DMS53 treated with DMSO at 0.1 percent for 48 hours (cell line): ENCODE data around the gene HID1.
A peak's percentile ranks its signal among the peaks of the same experiment; 100 is the strongest.

Experiments used
- DNase-seq: peaks from one replicate; lab custom pipeline; 2025; ENCODE audit not compliant: unreplicated experiment; lab: John Stamatoyannopoulos, UW

The HID1 gene

DNA sequence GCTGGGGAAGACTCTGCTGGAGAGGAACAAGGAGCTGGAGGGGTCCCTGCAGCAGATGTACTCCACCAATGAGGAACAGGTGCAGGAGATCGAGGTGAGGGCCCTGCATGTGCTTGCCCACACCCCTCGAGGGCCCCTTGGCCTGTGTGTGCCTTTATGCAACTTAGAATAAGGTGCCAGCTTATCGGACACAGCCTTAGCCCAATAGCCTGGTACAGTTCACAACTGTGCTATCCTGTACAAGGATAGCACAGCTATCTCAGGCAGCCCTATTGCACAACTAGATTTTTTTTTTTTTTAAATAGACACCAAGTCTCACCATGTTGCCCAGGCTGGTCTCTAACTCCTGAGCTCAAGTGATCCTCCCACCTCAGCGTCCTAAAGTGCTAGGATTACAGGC is 27.0 kb upstream of the HID1 start:
- DNase-seq = no peak

DNA sequence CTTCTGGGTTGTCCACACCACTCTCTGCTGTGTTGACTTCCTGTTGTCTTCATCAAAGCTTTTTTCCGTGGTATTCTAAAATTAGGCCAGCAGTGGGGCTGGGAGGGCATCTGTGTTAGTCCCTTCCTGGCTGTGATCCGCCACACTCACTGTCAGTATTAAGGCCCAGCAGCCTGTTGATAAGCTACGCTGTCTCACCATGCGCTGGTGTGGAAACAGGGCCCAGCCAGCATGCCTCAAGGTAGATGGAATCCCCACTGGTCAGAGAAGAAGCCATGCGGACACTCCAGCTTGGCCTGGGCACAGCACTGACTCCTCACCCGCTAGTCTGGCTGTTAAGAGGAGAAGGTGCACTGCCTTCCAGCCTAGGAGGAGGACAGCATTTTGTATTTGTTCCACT is 26.2 kb upstream of the HID1 start:
- DNase-seq = no peak

DNA sequence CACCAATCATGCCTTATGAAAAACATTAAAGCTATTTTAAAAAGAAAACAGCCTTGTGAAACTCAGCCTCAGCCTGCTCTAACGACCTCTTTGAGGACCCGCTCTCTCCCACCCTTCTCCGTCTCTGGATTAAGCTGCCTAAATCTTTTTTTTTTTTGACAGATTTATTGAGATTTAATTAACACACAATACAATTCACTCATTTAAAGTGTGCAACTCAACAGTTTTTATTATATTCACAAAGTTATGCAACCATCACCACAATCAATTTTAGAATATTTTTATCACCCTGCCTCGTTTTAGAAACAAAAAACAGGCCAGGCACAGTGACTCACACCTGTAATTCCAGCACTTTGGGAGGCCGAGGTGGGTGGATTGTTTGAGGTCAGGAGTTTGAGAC is 23.3 kb upstream of the HID1 start:
- no peak for DNase-seq

- DNase-seq = no peak
Observed at GRCh38 chr17:74994440-74994839, 21.9 kb upstream of the HID1 start.

DNA sequence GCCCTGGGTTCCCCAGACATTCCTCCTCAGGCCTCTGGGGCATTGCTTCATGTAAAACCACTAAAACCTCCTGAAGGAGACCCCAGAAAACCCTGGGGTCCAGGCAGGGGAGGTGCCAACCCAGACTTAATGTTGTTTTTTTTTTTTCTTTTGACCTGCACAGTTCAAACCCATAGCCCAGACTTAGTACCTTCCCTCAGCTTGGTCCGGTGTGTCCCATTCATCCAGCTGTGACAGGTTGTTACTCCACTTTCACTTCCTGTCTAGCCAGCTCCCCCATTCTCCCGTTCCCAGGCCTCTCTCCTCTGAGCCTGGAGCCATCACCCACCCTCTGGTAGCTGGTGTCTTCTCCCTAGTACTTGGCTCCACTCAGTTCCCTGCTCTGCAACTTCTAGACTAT is 19.7 kb upstream of the HID1 start:
- DNase-seq = no peak

DNA sequence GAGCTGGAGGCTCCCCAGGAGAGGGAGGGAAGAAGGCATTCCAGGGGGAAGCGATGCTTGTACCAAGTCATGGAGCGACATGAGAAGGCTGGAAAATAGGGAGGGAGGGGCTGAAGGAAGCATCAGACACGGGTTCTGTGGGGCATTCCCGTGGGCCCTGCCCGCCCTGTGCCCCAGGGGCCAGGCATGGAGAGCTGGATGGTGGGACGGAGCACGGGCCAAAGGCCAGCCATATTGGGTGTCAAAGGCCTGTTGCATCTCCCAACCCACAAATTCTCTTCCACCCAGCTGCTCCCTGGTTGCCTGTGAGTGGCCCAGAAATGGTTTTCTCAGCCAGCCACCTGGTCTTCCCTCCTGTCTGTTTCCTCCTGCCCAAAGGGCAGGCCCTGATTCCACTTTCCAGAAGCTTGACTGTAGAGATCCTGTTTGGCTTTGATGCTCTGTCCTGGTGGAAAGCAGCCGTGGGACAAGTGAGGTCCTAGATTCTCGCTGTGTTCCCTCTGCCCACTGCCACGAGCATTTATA is 18.1 kb upstream of the HID1 start:
- no peak for DNase-seq

DNA sequence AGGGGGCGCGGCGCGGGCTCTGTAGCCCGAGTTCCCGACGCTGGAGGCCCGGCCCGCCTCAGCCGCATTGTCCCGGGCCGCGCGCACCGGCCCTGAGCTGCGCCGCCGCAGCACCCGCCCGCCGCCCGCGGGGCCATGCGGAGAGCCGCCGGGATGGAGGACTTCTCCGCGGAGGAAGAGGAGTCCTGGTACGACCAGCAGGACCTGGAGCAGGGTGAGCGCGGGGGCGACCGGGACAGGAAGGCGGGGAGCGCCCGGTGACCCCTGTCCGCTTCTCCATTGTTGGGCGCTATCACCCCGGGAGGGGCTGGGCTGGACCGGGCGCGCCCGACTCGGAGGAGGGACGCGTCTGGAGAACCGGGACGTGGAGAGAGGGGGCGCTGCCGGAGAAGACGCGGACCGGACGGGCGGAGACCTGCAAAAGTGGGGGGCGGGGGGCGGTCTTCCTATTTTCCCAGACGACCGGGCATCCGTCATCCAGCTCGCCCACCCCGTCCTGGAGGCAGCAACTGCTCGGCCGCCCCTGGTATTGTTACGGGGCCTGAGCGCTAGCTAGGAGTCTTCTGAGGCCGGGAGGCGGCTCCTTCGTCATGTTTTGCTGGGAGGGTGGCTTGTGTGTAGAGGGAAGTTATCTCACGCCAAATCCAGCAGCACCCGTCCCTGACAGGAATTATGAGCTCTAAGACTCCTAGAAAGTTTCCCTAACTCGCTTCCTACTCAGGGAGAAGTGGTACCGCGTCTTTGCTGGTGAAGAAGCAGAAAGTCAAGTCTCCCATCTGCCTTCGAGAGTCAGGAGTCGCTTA is 15.6 kb upstream of the HID1 start:
- no peak for DNase-seq

DNA sequence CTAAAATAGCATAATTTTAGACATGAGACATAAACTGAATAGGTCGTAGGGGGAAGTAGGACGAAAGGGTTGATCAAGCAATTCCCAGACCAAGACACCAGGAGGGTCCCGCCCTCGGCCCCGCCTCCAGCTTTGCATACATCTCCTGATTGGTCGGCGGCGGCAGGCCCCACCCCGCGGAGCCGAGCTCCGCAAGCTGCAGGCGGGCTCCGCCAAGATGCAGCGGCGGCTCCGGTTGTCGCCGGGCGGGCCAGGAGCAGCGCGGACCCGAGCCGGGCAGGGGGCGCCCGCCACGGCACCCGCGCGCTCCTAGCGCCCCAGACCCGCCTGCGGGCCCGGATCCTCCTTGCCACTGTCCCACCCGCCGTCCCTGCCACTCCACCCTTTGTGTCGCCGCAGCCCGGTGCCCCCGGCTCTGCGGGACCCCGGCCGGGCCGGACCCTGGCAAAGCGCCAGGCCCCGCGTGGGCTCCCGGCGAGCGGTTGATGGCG is 14.9 kb upstream of the HID1 start, which contains the start of gene CDR2L:
Gene CDR2L (plus strand): TSS at position 215 of the 491 bp plus-strand sequence. CDS start 412 bp downstream, outside the sequence.
- peak; percentile 94 for DNase-seq

DNA sequence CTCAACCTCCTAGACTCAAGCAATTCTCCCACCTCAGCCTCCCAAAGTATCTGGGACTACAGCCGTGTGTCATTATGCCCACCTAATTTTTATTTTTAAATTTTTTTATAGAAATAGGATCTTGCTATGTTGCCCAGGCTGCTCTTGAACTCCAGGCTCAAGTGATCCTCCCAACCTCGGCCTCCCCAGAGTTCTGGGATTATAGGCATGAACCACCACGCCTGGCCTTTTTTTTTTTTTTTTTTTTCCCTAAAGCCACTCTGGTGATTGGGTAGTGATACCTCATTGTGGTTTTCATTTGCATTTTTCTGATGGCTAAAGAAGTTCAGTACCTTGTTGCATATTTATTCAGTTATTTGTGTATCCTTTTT is 13.6 kb upstream of the HID1 start:
- DNase-seq = no peak

- DNase-seq = peak; percentile 59
Observed at GRCh38 chr17:74982663-74983313, 10.2 kb upstream of the HID1 start.

DNA sequence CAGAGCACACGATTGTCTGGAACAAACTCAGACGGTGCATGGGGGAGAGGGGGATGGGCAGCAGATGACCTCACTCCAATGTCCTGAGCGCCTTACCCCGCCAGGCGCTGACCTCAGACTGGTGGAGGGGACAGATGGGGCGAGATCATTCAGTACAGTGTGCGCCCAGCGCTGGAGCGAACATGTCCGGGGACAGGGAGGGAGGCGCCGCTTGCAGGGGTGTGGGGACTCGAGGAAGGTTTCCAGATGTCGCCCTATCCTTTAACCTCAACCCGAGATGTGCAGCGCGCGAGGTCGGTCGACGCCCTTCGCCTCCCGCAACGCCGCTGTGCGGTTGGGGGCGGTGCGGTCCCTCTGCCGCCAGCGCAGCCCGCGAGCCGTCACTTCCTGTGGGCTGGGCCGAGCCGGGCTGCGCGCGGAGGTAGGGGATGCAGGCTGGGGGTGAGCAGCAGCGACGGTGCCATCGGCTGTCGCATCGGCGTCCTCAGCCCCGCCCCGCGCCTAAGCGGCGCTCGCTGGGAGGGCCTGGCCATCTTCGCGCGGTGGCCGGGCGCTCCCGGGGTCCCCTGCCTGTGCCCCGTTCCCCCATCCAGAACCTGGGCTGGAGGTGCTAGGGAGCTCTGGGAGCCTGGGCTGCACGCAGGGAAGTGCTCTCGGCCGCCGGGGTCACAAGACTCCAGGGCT is 9.6 kb upstream of the HID1 start:
- peak; percentile 77 for DNase-seq

DNA sequence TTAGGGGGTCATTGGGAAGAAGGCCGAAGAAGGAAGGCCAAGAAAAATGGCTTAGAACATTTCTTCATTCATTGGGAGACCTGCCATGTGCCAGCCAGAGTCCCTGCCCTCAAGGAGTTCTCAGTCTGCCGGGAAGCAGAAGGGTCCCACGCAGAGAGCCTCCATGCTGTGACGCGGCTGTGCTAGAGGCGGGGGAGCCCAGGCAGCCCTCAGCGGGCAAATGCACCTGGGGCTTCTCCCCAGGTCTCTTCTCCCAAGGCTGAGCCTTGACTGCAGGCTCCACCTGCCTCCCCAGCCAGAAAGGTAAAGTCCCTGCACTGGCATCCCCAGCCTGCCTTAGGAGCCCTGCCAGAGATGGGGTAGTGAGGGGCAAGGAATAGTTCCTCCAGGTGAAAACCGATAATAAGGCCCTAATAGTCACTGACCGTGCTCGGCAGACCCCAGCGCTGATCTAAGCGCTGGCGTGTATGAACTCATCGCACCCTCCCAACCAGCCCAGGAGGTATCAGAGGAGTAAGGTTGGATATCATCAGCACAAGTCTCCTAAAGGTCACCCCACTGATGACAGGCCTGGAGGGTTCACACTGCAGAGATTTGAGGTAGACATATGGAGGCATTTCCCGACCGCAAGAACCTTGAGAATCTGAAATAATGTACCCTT is 8.9 kb upstream of the HID1 start:
- DNase-seq = no peak

GRCh38 chr17:74979408-74980146 is 7.0 kb upstream of the HID1 start:
- DNase-seq = no peak

- DNase-seq = no peak
Observed at GRCh38 chr17:74978240-74978639, 5.7 kb upstream of the HID1 start.

DNA sequence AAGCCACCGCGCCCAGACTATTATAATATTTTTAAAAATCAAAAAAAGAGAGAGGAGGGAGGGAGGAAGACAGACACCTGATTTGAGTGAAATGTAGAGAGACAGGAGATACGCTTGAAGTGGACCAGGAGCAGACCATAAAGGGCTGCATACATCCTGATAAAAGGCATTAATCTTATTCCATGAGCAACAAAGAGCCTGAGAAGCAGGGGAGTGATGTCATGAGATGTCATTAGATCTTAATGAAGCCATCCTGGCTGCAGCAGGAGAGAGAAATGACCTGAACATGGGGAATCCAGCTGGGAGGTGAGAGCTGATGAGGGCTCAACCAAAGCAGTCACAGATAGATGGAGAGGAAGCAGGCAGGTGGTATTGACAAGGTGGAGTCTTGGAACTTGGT is 5.2 kb upstream of the HID1 start:
- DNase-seq = no peak

GRCh38 chr17:74975943-74976342 is 3.4 kb upstream of the HID1 start:
- no peak for DNase-seq

GRCh38 chr17:74972973-74973328 is 392 bp upstream of the HID1 start:
- no peak for DNase-seq

GRCh38 chr17:74971842-74972106 is 785 bp downstream of the HID1 start:
- no peak for DNase-seq

DNA sequence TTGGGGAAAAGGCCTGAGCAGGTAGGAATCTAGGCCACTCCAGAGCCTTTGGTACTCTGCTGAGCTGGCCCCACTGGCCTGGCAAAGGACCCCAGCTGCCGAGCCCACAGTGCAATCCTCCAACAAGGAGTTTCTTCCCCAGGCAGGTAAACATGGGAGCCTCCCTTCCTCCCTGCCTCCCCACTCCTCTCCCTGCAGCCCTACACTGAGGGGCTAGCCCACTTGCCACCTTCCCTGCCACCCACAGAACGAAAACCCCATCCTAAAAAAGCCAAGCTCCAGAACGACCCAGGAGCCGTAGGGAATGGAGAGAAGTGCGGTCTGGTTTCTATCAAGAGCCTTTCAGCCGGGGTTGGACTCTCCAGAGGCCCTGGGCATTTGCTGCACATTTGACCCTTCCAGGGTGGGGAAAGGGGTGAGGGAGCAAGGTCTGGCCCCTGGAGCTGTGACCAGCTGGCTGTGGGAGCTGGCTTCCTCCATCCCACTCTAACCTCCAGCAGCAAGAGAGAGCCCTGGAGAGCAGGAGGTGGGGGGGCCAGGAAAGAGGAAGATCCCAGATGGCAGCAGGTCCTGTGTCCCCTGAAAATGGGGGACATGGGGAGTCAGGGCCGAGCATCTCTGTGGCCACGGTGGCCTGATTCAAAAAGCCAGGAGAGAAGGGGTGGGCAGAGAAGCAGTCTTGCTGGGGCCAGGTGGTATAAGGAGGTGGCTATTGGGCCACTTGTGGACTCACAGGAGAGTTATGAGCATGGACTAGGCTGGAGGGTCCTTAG is 1.3 kb downstream of the HID1 start:
- DNase-seq = no peak

DNA sequence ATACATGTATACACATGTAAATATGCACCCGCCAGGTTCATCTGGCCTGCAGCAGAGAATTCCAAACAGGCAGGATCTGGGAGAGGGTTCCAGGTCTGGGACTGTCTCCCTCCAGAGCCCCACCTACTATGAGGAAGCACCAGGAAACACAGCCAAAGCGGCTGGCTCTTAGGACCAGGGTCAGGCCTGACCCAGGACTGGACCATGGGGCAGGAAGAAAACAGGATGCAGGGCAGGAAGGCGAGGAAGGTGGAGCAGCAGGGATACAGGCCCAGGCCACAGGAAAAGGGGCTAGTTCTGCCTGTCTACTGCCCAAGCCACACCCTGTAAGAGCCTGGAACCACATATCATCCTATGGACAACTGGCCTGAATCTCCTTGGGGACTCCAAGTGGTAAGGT is 2.2 kb downstream of the HID1 start:
- no peak for DNase-seq
